ENCODE measurements around the gene SLC6A6. TPM values are rescaled to one million over a fixed set of nuclear protein-coding genes. Genes with fewer than 3 reads are reported as not detected.

Gene SLC6A6
- total RNA-seq, 1 experiment from 2014 or later, result 72.6 TPM

GRCh38 chr3:14465425-14465824 is 63.0 kb downstream of the SLC6A6 start:
- H3K23me2 ChIP-seq (ENCODE audit: insufficient read length, low read depth, low read length, poor library complexity, severe bottlenecking), result no peaks in the 10 kb centered on the region
- H2BK20ac ChIP-seq (ENCODE audit: low read depth, low read length, poor library complexity, severe bottlenecking), result no peak overlapping the region
- H3K27me3 Mint-ChIP-seq (ENCODE audit: low read depth), result no peaks in the 10 kb centered on the region
- no peak overlapping the region for H3K27ac ChIP-seq (ENCODE audit: insufficient read length, low read depth, low read length)
- no peak overlapping the region for H3K9ac ChIP-seq (ENCODE audit: extremely low read depth, insufficient read length, low read length)
- no peak overlapping the region for H3K14ac ChIP-seq (ENCODE audit: insufficient read depth, low read length)
- H2BK15ac ChIP-seq (ENCODE audit: low read depth, low read length), result no peak overlapping the region
- H4K91ac ChIP-seq (ENCODE audit: insufficient read length, low read depth, low read length), result no peak overlapping the region
- H3K4me1 ChIP-seq (ENCODE audit: insufficient read depth, low read length), result no peaks in the 10 kb centered on the region
- H3K4ac ChIP-seq (ENCODE audit: low read depth, low read length), result no peak overlapping the region
- no peaks in the 10 kb centered on the region for H4K20me1 ChIP-seq (ENCODE audit: control insufficient read depth, insufficient read depth, insufficient read length)
- no peak overlapping the region for H3K56ac ChIP-seq (ENCODE audit: insufficient read length, low read depth, low read length)
- H3K23ac ChIP-seq (ENCODE audit: insufficient read length, low read depth, low read length), result no peak overlapping the region
- H3K36me3 Mint-ChIP-seq (ENCODE audit: insufficient read depth in 1 of 3, low read depth in 3 of 3), result peaks cover 19 to 77% (median 26%) of the 10 kb centered on the region in 3 experiments; a peak in 6 of 7 replicates
- H3K18ac ChIP-seq (ENCODE audit: insufficient read length, low read depth, low read length), result no peak overlapping the region
- no peak overlapping the region for H2BK5ac ChIP-seq (ENCODE audit: insufficient read length, low read length)
- TF ChIP-seq CTCF (conservative IDR thresholded peaks at IDR 0.05), result no peak
- no peaks in the 10 kb centered on the region for H3K27me3 ChIP-seq (ENCODE audit: insufficient read depth, low read length)
- H3K4me1 Mint-ChIP-seq, result peaks cover 23 to 27% of the 10 kb centered on the region in 2 experiments
- no peak overlapping the region for H3K4me3 Mint-ChIP-seq
- no peak overlapping the region for H4K8ac ChIP-seq (replicated peaks; ENCODE audit: insufficient read length, low read depth, low read length)
- H3K4me2 ChIP-seq (ENCODE audit: insufficient read depth, insufficient read length, low read length), result no peak overlapping the region
- H2BK120ac ChIP-seq (ENCODE audit: low read depth, low read length, poor library complexity, severe bottlenecking), result no peak overlapping the region
- H3K9me3 ChIP-seq (ENCODE audit: control insufficient read depth, low read depth, low read length), result no peaks in the 10 kb centered on the region
- no peak overlapping the region for H3T11ph ChIP-seq (ENCODE audit: low read length)
- no peaks in the 10 kb centered on the region for H3K79me1 ChIP-seq (ENCODE audit: insufficient read depth, low read depth, low read length, poor library complexity, severe bottlenecking)
- H2BK12ac ChIP-seq (ENCODE audit: insufficient read length, low read depth, low read length), result no peak overlapping the region
- H2AFZ ChIP-seq (ENCODE audit: low read length), result no peak overlapping the region
- no peak overlapping the region for H2AK5ac ChIP-seq (ENCODE audit: insufficient read length, low read length)
- no CpG with 5 or more reads among the region's 3 CpGs for WGBS (ENCODE audit: extremely low coverage, insufficient read length, low lambda C conversion rate)
- no peak overlapping the region for H3K27ac Mint-ChIP-seq
- H4K5ac ChIP-seq (ENCODE audit: insufficient read length, low read depth, low read length), result no peak overlapping the region
- no peaks in the 10 kb centered on the region for H3K79me2 ChIP-seq (ENCODE audit: insufficient read depth, low read length)
- H3K9me3 Mint-ChIP-seq, result no peaks in the 10 kb centered on the region
- no peak for DNase-seq

All from H9 (cell line).